NOMO-1 treated with DMSO at 0.1 percent for 48 hours (cell line): ENCODE measurements around the gene NMNAT2.
"Not testable (repeated sequence)": the region's sequence is repeated elsewhere in the genome, so short reads cannot be mapped to it uniquely, and the experiment has no call there.

Experiments
- DNase-seq: peaks from one replicate; lab custom pipeline; 2025; ENCODE audit not compliant: unreplicated experiment; lab: John Stamatoyannopoulos, UW

Gene NMNAT2

GRCh38 chr1:183267646-183268431, 150.3 kb downstream of the NMNAT2 start:
- DNase-seq, result no peak

- DNase-seq, result no peak
Observed at GRCh38 chr1:183263886-183264602, 154.1 kb downstream of the NMNAT2 start.

GRCh38 chr1:183262628-183263200, 155.5 kb downstream of the NMNAT2 start:
- no peak for DNase-seq

GRCh38 chr1:183259924-183260323, 158.3 kb downstream of the NMNAT2 start:
- no peak for DNase-seq

GRCh38 chr1:183255073-183255472, 163.1 kb downstream of the NMNAT2 start:
- DNase-seq, result no peak

- no peak for DNase-seq
Observed at GRCh38 chr1:183251959-183252450, 166.2 kb downstream of the NMNAT2 start.

- no peak for DNase-seq
Observed at GRCh38 chr1:183251101-183251958, 166.8 kb downstream of the NMNAT2 start.

GRCh38 chr1:183249941-183250452, 168.2 kb downstream of the NMNAT2 start:
- DNase-seq, result no peak

- DNase-seq, result no peak
Observed at GRCh38 chr1:183248989-183249691, 169.0 kb downstream of the NMNAT2 start.

- no peak for DNase-seq
Observed at GRCh38 chr1:183247931-183248330, 170.2 kb downstream of the NMNAT2 start.

- DNase-seq, result no peak
Observed at GRCh38 chr1:183247484-183247883, 170.7 kb downstream of the NMNAT2 start.

GRCh38 chr1:183247066-183247465, 171.1 kb downstream of the NMNAT2 start:
- DNase-seq, result no peak

GRCh38 chr1:183246436-183246835, 171.7 kb downstream of the NMNAT2 start:
- peak; percentile 78 for DNase-seq

- no peak for DNase-seq
Observed at GRCh38 chr1:183245357-183245756, 172.8 kb downstream of the NMNAT2 start.

GRCh38 chr1:183244466-183244865, 173.7 kb downstream of the NMNAT2 start:
- peak; percentile 25 for DNase-seq

- peak; percentile 66 for DNase-seq
Observed at GRCh38 chr1:183243161-183244050, 174.8 kb downstream of the NMNAT2 start.

- no peak for DNase-seq
Observed at GRCh38 chr1:183242556-183242955, 175.6 kb downstream of the NMNAT2 start.

- no peak for DNase-seq
Observed at GRCh38 chr1:183241471-183241870, 176.7 kb downstream of the NMNAT2 start.

GRCh38 chr1:183240853-183241252, 177.3 kb downstream of the NMNAT2 start:
- not testable (repeated sequence) for DNase-seq
